Measurements from ENCODE around the gene CHAC2. TPM values are rescaled to one million over a fixed set of nuclear protein-coding genes. Genes with fewer than 3 reads are reported as not detected.

Gene CHAC2
- total and polyA plus RNA-seq, 12 donors, result 0.85 to 18.6 (median 4.3) TPM

DNA sequence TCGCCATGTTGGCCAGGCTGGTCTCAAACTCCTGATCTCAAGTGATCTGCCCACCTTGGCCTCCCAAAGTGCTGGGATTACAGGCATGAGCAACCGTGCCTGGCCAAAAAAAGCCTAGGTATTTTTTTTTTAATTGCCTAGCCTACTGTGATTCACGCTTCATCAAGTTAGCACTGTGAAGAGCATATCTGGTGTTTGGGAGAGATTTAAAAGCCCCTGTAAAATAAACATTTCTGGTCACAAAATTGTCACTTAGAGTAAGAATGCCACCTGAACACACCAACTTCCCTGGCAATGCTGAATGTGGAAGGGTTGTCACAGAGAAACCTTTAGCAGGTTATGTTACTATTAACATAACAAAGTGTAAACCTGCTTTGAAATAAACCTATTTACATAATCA lies 39.7 kb upstream of the CHAC2 start:
- H3K27ac ChIP-seq, result no peak overlapping the region
- no peak for DNase-seq
- H3K9me3 ChIP-seq (replicated peaks in 1 of 3), result peaks cover 0 to 4% (median 0%) of the 10 kb centered on the region in 3 donors
- no peaks in the 10 kb centered on the region for H3K4me1 ChIP-seq (replicated peaks in 1 of 2)
- no peak overlapping the region for H3K4me3 ChIP-seq
- intact Hi-C loops (cut with DNase I), result no loop called here
- TF ChIP-seq POLR2A (IDR thresholded peaks at IDR 0.05) (no peak), CTCF (IDR thresholded peaks at IDR 0.05) (no peak)
- H3K36me3 ChIP-seq (replicated peaks in 1 of 2), result no peaks in the 10 kb centered on the region
- 91 to 97% (median 95%) methylated on average over 3 of the region's 3 CpGs for WGBS, 4 donors
- H3K27me3 ChIP-seq, result no peaks in the 10 kb centered on the region

DNA sequence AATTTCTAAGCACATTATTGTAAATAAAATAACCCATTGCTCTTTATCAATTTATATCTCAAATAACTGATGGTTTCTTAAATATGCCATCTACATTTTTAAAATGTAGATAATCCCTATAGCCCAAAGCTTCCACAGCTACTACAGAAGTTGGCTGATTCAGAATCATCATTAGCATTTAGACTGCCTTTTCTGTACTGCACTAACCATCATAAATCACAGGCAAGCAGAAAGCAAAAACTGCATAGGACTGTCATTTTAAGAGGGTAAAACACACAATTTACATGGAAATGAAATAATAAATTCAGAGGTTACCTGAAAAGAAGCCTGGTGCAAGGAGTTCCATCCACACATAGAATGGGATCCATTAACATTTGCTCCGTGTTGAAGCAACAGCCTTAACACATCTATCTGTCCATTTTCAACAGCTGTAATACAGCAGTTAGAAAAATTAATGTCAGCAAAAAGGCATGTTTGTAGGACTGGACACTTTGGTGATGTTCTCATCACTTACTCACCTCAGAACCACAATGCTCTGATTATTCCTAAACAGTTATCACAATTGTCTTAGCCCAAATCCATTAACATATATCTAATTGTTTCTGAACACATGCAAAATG lies 38.4 kb upstream of the CHAC2 start:
- Histone ChIP-seq H3K27me3 (no peaks in the 10 kb centered on the region), H3K4me1 (replicated peaks in 1 of 2) (no peaks in the 10 kb centered on the region), H3K36me3 (replicated peaks in 1 of 2) (no peaks in the 10 kb centered on the region), H3K9me3 (replicated peaks in 1 of 3) (peaks cover 0 to 4% (median 0%) of the 10 kb centered on the region in 3 donors), H3K27ac (no peak overlapping the region), H3K4me3 (no peak overlapping the region)
- no peak for DNase-seq
- no peak for TF ChIP-seq CTCF (IDR thresholded peaks at IDR 0.05)
- TF ChIP-seq POLR2A (IDR thresholded peaks at IDR 0.05), result no peak
- intact Hi-C loops (cut with DNase I), result no loop called here
- WGBS, 4 donors, result 79 to 90% (median 89%) methylated on average over 1 of the region's 1 CpG

DNA sequence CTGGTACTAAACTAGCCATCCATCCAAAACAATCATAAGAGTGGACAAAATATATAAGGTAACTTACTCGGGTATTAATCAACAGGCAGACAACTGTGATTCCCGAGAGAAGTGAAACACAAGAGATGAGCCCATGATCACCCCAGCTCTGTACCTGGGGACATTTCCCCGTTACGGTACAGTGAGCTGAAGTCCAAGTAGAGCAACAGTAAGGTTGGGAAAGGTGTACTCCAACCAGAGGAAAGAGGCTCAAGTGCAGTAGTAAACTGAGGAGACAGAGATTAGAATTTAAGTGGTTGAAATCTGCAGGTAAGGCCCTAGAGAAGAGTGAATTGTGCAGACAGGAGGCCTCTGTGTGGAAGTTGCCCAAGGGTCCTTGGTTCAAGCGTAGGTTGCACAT lies 30.5 kb upstream of the CHAC2 start:
- TF ChIP-seq CTCF (IDR thresholded peaks at IDR 0.05) (no peak), POLR2A (IDR thresholded peaks at IDR 0.05) (no peak)
- DNase-seq, result no peak
- H3K27me3 ChIP-seq, result no peaks in the 10 kb centered on the region
- H3K4me3 ChIP-seq, result no peak overlapping the region
- WGBS, 4 donors, result 94 to 96% (median 96%) methylated on average over 5 of the region's 5 CpGs
- intact Hi-C loops (cut with DNase I), result no loop called here
- H3K36me3 ChIP-seq (replicated peaks in 1 of 2), result no peaks in the 10 kb centered on the region
- no peak overlapping the region for H3K27ac ChIP-seq
- no peaks in the 10 kb centered on the region for H3K9me3 ChIP-seq (replicated peaks in 1 of 3)
- no peaks in the 10 kb centered on the region for H3K4me1 ChIP-seq (replicated peaks in 1 of 2)

- Histone ChIP-seq H3K9me3 (replicated peaks in 1 of 3) (no peaks in the 10 kb centered on the region), H3K27me3 (no peaks in the 10 kb centered on the region), H3K27ac (no peak overlapping the region), H3K4me3 (no peak overlapping the region), H3K4me1 (replicated peaks in 1 of 2) (no peaks in the 10 kb centered on the region), H3K36me3 (replicated peaks in 1 of 2) (no peaks in the 10 kb centered on the region)
- no peak for TF ChIP-seq CTCF (IDR thresholded peaks at IDR 0.05)
- no peak for TF ChIP-seq POLR2A (IDR thresholded peaks at IDR 0.05)
- no peak for DNase-seq
- WGBS, 4 donors, result 69 to 84% (median 73%) methylated on average over 1 of the region's 1 CpG
- intact Hi-C loops (cut with DNase I), result no loop called here
Observed at GRCh38 chr2:53739032-53739431, 28.6 kb upstream of the CHAC2 start.
